ENCODE results near the gene EHF.

- TF ChIP-seq POLR2A (conservative IDR thresholded peaks at IDR 0.05) (no peak), DPF2 (IDR thresholded peaks at IDR 0.05) (no peak), ZNF431 (CRISPR knock-in tag; IDR thresholded peaks at IDR 0.05) (no peak), ZNF143 (CRISPR knock-in tag; IDR thresholded peaks at IDR 0.05) (no peak), RAD21 (CRISPR knock-in tag; conservative IDR thresholded peaks at IDR 0.05 in 1 of 2, IDR thresholded peaks at IDR 0.05 in 1 of 2) (no peak), EP300 (IDR thresholded peaks at IDR 0.05; ENCODE audit: low read length) (no peak), CTCF (IDR thresholded peaks at IDR 0.05 in 2 of 3, conservative IDR thresholded peaks at IDR 0.05 in 1 of 3; ENCODE audit: insufficient read depth in 2 of 3, low read depth in 1 of 3, low read length in 3 of 3) (no peak), PHB (CRISPR knock-in tag; IDR thresholded peaks at IDR 0.05) (no peak), REST (IDR thresholded peaks at IDR 0.05; ENCODE audit: borderline replicate concordance) (no peak), REST (CRISPR knock-in tag; IDR thresholded peaks at IDR 0.05; ENCODE audit: low read depth) (no peak)
These were observed 35.6 kb upstream of the EHF start for GRCh38 chr11:34585304-34585734.

All from K562 (cell line).